Thymus (tissue), 11 donors: ENCODE data around the gene NAIF1. TPM values are rescaled to one million over a fixed set of nuclear protein-coding genes. Genes with fewer than 3 reads are reported as not detected.
A peak's percentile ranks its signal among the peaks of the same experiment; 100 is the strongest.

Experiments used
- DNase-seq, 9 donors: peaks; one replicate each; pipeline ENCODE4 v3.0.0-alpha.2; 2013; ENCODE audit warnings: low spot score in 9 of 9, low read depth in 6 of 9, missing footprints in 1 of 9
- H3K27ac ChIP-seq, 2 donors: one replicate each; pipeline ENCODE4 v1.5.1; 2013; ENCODE audit warnings: control low read depth in 1 of 2, low read depth in 1 of 2, low read length in 1 of 2, mild to moderate bottlenecking in 1 of 2, moderate library complexity in 1 of 2
- H3K27me3 ChIP-seq, 2 donors: one replicate each; pipeline ENCODE4 v1.5.1; 2013; ENCODE audit warnings: low read length in 1 of 2; ENCODE audit not compliant: control insufficient read depth in 2 of 2, insufficient read depth in 1 of 2
- H3K36me3 ChIP-seq, 2 donors: one replicate each; pipeline ENCODE4 v1.5.1; 2013; ENCODE audit warnings: low read length in 1 of 2, mild to moderate bottlenecking in 1 of 2, moderate library complexity in 1 of 2; ENCODE audit not compliant: control insufficient read depth in 2 of 2, insufficient read depth in 2 of 2
- H3K4me1 ChIP-seq, 2 donors: one replicate each; pipeline ENCODE4 v1.5.1; 2013; ENCODE audit warnings: low read length in 2 of 2; ENCODE audit not compliant: control insufficient read depth in 2 of 2, insufficient read depth in 2 of 2
- H3K4me3 ChIP-seq, 2 donors: one replicate each; pipeline ENCODE4 v1.5.1; 2013; ENCODE audit warnings: low read length in 2 of 2, control low read depth in 1 of 2, mild to moderate bottlenecking in 1 of 2
- H3K9me3 ChIP-seq, 2 donors: one replicate each; pipeline ENCODE4 v1.5.1; 2013; ENCODE audit warnings: low read length in 1 of 2, mild to moderate bottlenecking in 1 of 2; ENCODE audit not compliant: control insufficient read depth in 2 of 2, insufficient read depth in 1 of 2
- WGBS: extraction: QIAGEN DNeasy Blood & Tissue Kit; methylation state at CpG from one replicate; pipeline ENCODE4 v1.1.7; 2013; 5-methylcytosine and 5-hydroxymethylcytosine counted together
- polyA plus RNA-seq: library from polyadenylated mRNA; stranded (reverse); fragments of 200-250 nt; gene quantifications from one replicate; pipeline ENCODE4 v1.2.3, GENCODE V29; 2013
- total RNA-seq: library from RNA; stranded (reverse); fragments of 120-200 nt; gene quantifications from one replicate; pipeline ENCODE4 v1.2.4, GENCODE V29; 2013
- donor health status: healthy.

Gene NAIF1
- total and polyA plus RNA-seq, 2 donors: 10.9 to 11.5 TPM

DNA sequence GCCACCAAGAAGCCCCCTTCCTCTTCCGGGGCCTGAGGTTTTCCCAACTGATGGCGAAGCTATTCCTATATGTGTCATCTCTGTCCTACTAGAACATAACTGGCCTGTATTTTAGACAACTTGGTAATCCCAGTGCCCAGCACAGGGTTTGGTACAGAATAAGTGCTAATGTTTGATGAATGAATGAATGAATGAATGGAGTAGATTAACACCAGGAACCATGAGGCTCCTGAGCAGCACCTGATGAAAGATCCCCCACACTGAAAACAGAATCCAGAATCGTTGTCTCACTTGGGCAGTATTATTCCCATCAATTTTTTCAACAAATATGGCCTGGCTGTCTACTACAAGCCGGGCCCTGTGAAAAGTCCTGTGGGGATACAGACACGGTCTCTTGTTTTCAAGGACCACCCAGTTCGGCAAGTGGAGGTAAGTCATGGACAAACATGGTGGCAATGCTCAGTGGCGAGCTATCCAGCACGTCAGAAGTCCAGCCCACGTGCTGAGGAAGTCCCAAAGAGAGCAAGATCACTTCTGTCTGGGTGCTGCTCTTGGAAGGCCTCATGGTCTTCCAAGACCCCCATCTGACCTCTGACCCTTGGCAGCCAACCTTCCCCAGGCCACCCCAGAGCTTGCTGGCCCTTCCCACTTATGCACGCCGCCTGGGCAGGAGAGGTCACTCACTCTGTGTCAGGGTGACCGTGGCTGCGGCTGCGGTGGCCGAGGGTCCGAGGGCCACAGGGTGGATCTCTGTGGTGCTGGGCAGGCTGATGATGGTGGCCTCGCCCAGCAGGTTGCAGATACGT is 1.0 kb downstream of the NAIF1 start:
- Histone ChIP-seq H3K4me3 (peak overlapping the region; percentile 69 to 77), H3K27me3 (no peaks in the 10 kb centered on the region), H3K9me3 (peaks cover 0 to 7% of the 10 kb centered on the region in 2 donors), H3K27ac (peak overlapping the region in 1 of 2 donors; percentile 99), H3K36me3 (peaks cover 21 to 24% of the 10 kb centered on the region in 2 donors), H3K4me1 (peaks cover 42 to 70% of the 10 kb centered on the region in 2 donors)
- no peak for DNase-seq
- WGBS: 97% methylated on average over 18 of the region's 18 CpGs

DNA sequence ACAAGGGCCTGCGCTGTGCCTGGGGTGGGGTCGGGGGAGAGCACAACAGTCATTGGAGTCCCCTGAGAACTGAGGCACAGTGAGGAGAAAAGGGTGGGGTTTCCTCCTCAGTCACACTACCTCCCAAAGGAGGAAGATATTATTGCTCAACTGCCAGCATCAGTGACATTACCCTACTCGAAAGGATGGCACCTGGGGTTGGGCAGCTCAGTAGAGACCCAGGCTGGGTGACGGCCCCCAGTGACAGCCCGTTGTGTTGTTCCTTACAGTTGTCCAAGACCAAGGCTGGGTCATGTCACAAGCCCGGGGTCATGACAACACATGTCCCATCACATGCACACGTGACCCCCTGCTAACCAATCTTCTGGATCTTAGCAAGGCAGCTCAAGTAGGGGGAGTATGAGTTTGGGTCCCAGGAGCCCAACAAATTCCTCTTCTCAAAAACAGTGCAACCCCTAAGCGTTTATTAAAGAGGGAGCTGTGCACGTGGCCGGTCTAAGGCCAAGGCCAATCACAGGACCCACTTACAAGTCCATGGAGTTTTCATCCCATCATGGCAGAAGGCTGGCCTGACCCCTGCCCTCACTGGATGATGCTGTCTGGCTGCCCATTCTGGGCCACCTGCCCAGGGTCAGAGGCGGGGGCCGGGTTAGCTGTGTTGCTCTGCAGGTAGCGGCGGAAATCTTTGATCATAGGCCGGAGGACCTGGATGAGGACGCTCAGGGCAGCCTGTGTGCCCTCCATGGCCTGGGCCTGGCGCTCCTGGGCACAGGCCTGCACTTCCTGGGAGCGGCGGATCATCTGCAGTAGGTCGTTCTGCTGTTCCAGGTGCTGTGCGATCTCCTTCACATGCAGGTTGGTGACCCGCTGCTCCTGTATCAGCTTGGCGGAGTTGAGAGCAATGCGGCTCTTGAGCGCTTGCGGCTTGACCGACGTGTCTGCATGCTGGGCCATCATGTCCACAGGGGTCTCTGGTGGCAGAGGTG is 4.0 kb downstream of the NAIF1 start:
- Histone ChIP-seq H3K9me3 (peaks cover 0 to 7% of the 10 kb centered on the region in 2 donors), H3K27me3 (no peaks in the 10 kb centered on the region), H3K36me3 (peaks cover 21 to 26% of the 10 kb centered on the region in 2 donors), H3K4me3 (no peak overlapping the region), H3K27ac (no peak overlapping the region), H3K4me1 (peaks cover 34 to 56% of the 10 kb centered on the region in 2 donors)
- WGBS: 97% methylated on average over 28 of the region's 28 CpGs
- DNase-seq: no peak

DNA sequence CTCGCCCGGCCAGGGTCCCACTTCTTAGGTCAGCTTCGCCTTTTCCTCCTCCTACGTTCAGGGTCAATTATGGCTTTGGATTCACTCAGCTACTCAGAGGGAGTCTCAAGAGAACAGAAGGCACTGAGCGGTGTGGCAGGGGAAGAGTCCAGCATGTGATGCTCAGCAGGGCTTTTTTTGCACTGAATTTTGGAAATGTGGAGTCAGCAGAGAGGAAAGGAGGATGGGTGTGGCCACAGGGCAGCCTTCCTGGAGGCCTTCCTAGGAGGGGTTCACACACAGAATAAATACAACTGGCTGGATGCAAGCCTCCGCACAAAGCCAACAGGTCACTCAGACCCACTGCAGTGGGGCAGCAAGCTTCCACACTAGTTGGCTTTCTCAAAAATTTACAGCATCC is 4.8 kb downstream of the NAIF1 start:
- Histone ChIP-seq H3K36me3 (peaks cover 21 to 26% of the 10 kb centered on the region in 2 donors), H3K27ac (no peak overlapping the region), H3K4me1 (peaks cover 34 to 56% of the 10 kb centered on the region in 2 donors), H3K4me3 (no peak overlapping the region), H3K27me3 (no peaks in the 10 kb centered on the region), H3K9me3 (peaks cover 0 to 7% of the 10 kb centered on the region in 2 donors)
- no peak for DNase-seq
- 82% methylated on average over 6 of the region's 6 CpGs for WGBS

DNA sequence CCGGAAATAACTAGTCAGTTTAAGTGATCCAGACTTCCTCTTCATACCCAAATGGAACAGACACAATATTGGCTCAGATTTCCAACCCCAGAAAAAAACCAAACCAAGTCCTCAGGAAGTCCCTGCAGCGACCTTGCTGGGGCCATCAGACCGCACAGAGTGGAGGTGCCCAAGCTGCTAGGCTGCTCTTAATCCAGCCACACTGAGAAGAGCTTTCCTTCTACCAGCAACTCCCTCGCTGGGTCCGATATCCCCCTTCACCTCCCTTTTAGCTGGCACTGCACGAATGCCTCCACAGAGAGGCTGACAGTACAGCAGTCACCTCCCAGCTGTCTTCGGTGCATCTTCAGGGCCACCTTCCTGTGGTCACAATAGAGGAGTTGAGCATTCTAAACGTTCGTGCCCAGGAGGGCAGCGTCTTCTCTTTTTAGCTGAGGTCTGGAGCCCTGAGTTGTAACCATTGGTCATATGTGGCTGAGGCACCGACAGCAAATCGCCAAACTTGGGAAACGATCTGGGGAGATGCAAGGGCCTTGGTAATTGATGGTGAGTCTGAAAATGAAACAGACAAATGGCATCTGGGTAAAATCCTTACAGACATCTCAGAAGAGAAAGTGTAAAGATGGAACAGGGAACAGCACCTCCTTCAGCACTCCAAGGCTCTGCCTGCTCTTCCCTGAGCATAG is 5.7 kb downstream of the NAIF1 start:
- Histone ChIP-seq H3K36me3 (peaks cover 21 to 26% of the 10 kb centered on the region in 2 donors), H3K9me3 (peaks cover 0 to 4% of the 10 kb centered on the region in 2 donors), H3K27ac (peak overlapping the region; percentile 68 to 81), H3K4me3 (no peak overlapping the region), H3K4me1 (peaks cover 29 to 49% of the 10 kb centered on the region in 2 donors), H3K27me3 (no peaks in the 10 kb centered on the region)
- WGBS: 23% methylated on average over 13 of the region's 13 CpGs
- DNase-seq: no peak

DNA sequence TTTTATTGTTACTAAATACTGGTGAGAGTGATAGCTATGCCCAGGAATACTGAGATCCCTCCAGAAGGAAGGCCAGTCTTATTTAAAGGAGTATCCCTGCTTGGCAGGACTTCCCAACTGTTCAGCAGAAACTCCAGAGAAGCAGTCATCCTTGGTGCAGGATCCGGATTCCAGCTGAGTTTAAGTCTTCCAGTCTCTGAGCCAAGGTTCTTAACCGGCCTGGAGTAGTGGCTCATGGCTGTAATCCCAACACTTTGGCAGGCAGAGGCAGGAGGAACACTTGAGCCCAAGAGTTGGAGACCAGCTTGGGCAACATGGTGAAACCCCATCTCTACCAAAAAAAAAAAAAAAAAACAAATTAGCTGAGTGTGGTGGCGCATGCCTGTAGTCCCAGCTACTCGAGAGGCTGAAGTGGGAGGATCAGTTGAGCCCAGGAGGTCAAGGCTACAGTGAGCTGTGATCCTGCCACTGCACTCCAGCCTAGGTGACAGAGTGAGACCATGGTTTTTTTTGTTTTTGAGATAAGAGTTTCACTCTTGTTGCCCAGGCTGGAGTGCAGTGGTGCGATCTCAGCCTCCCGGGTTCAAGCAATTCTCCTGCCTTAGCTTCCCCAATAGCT is 7.6 kb downstream of the NAIF1 start:
- H3K36me3 ChIP-seq: peaks cover 21 to 25% of the 10 kb centered on the region in 2 donors
- no peak overlapping the region for H3K27ac ChIP-seq
- no peak overlapping the region for H3K4me3 ChIP-seq
- no peaks in the 10 kb centered on the region for H3K27me3 ChIP-seq
- H3K4me1 ChIP-seq: peaks cover 11 to 40% of the 10 kb centered on the region in 2 donors
- no peaks in the 10 kb centered on the region for H3K9me3 ChIP-seq
- no peak for DNase-seq
- WGBS: 96% methylated on average over 6 of the region's 6 CpGs

DNA sequence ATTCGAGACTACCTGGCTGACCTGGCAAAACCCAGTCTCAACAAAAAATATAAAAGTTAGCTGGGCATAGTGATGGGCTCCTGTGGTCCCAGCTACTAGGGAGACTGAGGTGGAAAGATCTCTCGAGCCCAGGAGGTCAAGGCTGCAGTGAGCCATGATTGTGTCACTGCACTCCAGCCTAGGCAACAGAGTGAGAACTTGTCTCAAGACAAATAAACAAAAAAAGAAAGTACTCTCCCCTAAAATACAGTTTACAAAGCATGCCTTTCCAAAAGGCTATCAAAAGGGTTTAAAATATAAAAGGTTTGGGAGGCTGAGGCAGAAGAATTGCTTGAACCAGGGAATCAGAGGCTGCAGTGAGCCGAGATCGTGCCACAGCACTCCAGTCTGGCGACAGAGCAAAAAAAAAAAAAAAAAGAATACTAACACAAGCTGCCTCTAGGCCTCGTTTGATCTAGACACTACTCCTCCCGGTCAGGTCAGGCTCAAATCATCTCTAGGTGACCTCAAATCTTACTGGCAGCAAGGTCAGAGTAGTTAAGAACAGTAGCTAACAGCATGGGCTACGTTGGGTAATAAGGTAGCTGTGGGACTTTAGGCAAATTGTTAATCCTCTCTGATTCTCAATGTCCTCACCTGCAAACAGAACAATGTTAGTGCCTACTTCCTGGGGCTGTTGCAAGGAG is 9.3 kb downstream of the NAIF1 start:
- Histone ChIP-seq H3K36me3 (peaks cover 11 to 15% of the 10 kb centered on the region in 2 donors), H3K27ac (no peak overlapping the region), H3K4me3 (no peak overlapping the region), H3K4me1 (peaks cover 9 to 36% of the 10 kb centered on the region in 2 donors), H3K9me3 (no peaks in the 10 kb centered on the region), H3K27me3 (no peaks in the 10 kb centered on the region)
- 97% methylated on average over 8 of the region's 8 CpGs for WGBS
- DNase-seq: no peak

DNA sequence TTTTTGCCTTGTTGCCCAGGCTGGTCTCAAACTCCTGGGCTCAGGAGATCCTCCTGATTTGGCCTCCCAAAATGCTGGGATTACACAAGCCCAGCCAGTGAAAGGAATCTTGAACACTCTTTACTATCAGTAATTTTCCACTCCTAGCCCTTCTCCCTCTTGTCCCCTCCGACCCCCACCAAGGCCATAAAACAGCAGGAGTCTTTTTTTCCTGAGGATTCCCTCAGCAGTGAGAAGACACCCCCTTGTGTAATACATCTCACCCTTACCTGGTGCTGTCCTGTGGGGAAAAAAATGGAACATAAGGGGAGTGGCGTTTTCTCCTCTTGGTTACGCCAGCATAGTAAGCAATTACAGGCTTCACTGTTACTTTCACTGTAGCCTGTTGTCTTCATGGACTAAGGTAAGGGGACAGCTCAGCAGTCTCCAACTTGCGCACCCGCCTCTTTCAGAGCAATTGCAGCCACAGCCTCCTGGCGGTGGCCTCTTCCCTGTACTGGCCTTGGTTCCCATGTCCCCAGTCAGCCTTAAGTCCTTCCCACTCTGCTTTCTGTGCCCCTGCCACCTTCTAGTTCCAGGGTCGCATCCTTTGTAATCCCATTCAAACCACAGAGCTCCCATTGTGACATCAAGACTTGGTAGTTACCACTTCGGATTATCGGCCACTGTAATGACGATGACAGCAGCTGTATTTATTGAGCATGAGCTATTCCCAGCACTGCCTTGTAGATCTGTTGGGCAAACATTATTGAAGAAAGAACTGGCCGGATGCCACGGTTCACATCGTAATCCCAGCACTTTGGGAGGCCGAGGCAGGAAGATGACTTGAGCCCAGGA is 10.0 kb downstream of the NAIF1 start:
- 99% methylated on average over 14 of the region's 14 CpGs for whole genome bisulfite sequencing
- Histone ChIP-seq H3K4me3 (no peak overlapping the region), H3K27me3 (no peaks in the 10 kb centered on the region), H3K36me3 (peaks cover 4 to 8% of the 10 kb centered on the region in 2 donors), H3K4me1 (peaks cover 9 to 28% of the 10 kb centered on the region in 2 donors), H3K27ac (no peak overlapping the region), H3K9me3 (no peaks in the 10 kb centered on the region)
- DNase-seq: no peak
